Neural progenitor cell (in vitro differentiated cells): ENCODE data around the gene TACR2.

Experiments
- EZH2phosphoT487 ChIP-seq: fragments of 200-600 bp; sonication (generic); IDR thresholded peaks from 2 replicates; pipeline ENCODE4 v1.6.1; 2017; ENCODE audit warnings: antibody characterized with exemption
- TF ChIP-seq, protein P1 (sequence below): fragments of 200-600 bp; sonication (generic); IDR thresholded peaks from 2 replicates; pipeline ENCODE4 v1.5.1; 2017; ENCODE audit warnings: antibody characterized with exemption, mild to moderate bottlenecking

DNA sequence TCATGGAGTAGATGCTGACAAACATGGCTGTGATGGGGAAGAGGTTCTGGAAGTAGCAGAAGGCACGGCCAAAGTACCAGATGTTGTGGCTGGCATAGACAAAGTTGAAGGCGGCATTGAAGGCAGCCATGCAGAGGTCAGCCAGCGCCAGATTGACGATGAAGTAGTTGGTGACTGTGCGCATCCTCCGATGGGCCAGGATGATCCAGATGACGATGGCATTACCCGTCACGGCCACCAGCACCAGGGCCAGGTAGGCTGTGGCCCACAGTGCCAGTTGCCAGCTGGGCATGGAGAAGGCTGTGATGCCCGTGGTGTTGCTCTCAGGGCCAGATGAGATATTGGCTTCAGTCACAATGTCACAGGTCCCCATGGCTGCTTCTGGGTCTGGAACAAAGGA is 767 bp downstream of the TACR2 start:
- TF ChIP-seq, protein P1, sequence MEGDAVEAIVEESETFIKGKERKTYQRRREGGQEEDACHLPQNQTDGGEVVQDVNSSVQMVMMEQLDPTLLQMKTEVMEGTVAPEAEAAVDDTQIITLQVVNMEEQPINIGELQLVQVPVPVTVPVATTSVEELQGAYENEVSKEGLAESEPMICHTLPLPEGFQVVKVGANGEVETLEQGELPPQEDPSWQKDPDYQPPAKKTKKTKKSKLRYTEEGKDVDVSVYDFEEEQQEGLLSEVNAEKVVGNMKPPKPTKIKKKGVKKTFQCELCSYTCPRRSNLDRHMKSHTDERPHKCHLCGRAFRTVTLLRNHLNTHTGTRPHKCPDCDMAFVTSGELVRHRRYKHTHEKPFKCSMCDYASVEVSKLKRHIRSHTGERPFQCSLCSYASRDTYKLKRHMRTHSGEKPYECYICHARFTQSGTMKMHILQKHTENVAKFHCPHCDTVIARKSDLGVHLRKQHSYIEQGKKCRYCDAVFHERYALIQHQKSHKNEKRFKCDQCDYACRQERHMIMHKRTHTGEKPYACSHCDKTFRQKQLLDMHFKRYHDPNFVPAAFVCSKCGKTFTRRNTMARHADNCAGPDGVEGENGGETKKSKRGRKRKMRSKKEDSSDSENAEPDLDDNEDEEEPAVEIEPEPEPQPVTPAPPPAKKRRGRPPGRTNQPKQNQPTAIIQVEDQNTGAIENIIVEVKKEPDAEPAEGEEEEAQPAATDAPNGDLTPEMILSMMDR = no peak
- TF ChIP-seq EZH2phosphoT487 = no peak
